Fibroblast of the conjunctiva (primary cell): ENCODE results near the gene ACOT11.

ENCODE experiments used
- DNase-seq: peaks from one replicate; pipeline ENCODE4 v3.0.0-alpha.2; 2010; ENCODE audit warnings: low read depth

The ACOT11 gene

GRCh38 chr1:54645806-54646676, 98.0 kb downstream of the ACOT11 start:
- DNase-seq = no peak

GRCh38 chr1:54649130-54649898, 101.3 kb downstream of the ACOT11 start:
- DNase-seq = no peak

- DNase-seq = no peak
These were observed 101.9 kb downstream of the ACOT11 start for GRCh38 chr1:54649921-54650320.

GRCh38 chr1:54650417-54650816, 102.4 kb downstream of the ACOT11 start:
- DNase-seq = no peak

- DNase-seq = no peak
These were observed 103.6 kb downstream of the ACOT11 start for GRCh38 chr1:54651608-54652007.

- no peak for DNase-seq
These were observed 104.1 kb downstream of the ACOT11 start for GRCh38 chr1:54652168-54652567.

- DNase-seq = no peak
These were observed 105.0 kb downstream of the ACOT11 start for GRCh38 chr1:54653036-54653435.

GRCh38 chr1:54658164-54658913, 110.3 kb downstream of the ACOT11 start:
- no peak for DNase-seq
